H1 (cell line): ENCODE measurements around the gene TMEM151A. TPM values are rescaled to one million over a fixed set of nuclear protein-coding genes. Genes with fewer than 3 reads are reported as not detected.

Source experiments
- ASH2L ChIP-seq: fragments of 200-600, 300-600 bp; sonication (generic); IDR thresholded peaks from one replicate; pipeline ENCODE4 v1.7.1; 2017; ENCODE audit warnings: low read length
- BRCA1 ChIP-seq: IDR thresholded peaks from 2 replicates; pipeline ENCODE4 v1.6.1; 2012; ENCODE audit warnings: low read depth, low read length, improper control_type of control experiment
- CEBPB ChIP-seq: IDR thresholded peaks from 2 replicates; pipeline ENCODE4 v1.6.1; 2012; ENCODE audit warnings: low read depth, low read length
- CHD7 ChIP-seq: fragments of 300-600 bp; sonication (generic); IDR thresholded peaks from 2 replicates; pipeline ENCODE4 v1.7.1; 2012; ENCODE audit warnings: low read length, moderate library complexity, mild to moderate bottlenecking, inconsistent platforms; ENCODE audit not compliant: insufficient replicate concordance
- CREB1 ChIP-seq: IDR thresholded peaks from 2 replicates; pipeline ENCODE4 v1.6.1; 2012; ENCODE audit warnings: inconsistent platforms
- EGR1 ChIP-seq: IDR thresholded peaks from 2 replicates; pipeline ENCODE4 v1.6.1; 2011; ENCODE audit warnings: low read depth, low read length, borderline replicate concordance
- HDAC6 ChIP-seq: IDR thresholded peaks from one replicate; pipeline ENCODE4 v1.7.1; 2012; ENCODE audit warnings: low read depth, mild to moderate bottlenecking, inconsistent platforms, low read length, moderate library complexity
- PHF8 ChIP-seq: fragments of 200-600 bp; sonication (generic); conservative IDR thresholded peaks from 2 replicates; pipeline ENCODE4 v1.7.1; 2012; ENCODE audit warnings: low read depth, mild to moderate bottlenecking, inconsistent platforms, low read length, moderate library complexity
- TAF1 ChIP-seq: IDR thresholded peaks from 2 replicates; pipeline ENCODE4 v1.6.1; 2011; ENCODE audit warnings: mild to moderate bottlenecking, low read depth, low read length
- TAF7 ChIP-seq: optimal IDR thresholded peaks from 2 replicates; pipeline ENCODE3; 2011; ENCODE audit warnings: low read depth, mild to moderate bottlenecking, inconsistent platforms, low read length, moderate library complexity, borderline replicate concordance
- YY1 ChIP-seq: IDR thresholded peaks from 2 replicates; pipeline ENCODE4 v1.6.1; 2011; ENCODE audit warnings: low read depth, mild to moderate bottlenecking, low read length
- polyA plus RNA-seq, 7 experiments: library from polyadenylated mRNA; depleted of rRNA in 3 of 7; stranded (reverse) in 5 of 7; unstranded in 2 of 7; fragments of >200 nt in 5 of 7; fragments of 200-250 nt in 2 of 7; gene quantifications; 1 replicate in 5 of 7; 2 replicates in 1 of 7; 4 replicates in 1 of 7; pipeline versions ENCODE4 v1.2.1 to v1.2.3, GENCODE V29; 2011 to 2013; ENCODE audit warnings: missing spikeins in 2 of 7, mixed read lengths in 2 of 7
- total RNA-seq: library from RNA; stranded (reverse); fragmentation: NEBNext Ultra II Directional; extraction: Animal tissue kit (Norgen Biotek cat#: 25700); gene quantifications from 2 replicates; pipeline ENCODE4 v1.2.1, GENCODE V29; 2021

The TMEM151A gene
- total and polyA plus RNA-seq, 2 of the 8 experiments (the other 6 are each of a cell fraction or from before 2014, with no cell fraction given): 3.2 TPM

- TF ChIP-seq CHD7 (no peak), BRCA1 (peak; percentile 62; the same call in 1 of the 2 replicates), PHF8 (peak; percentile 23; the same call in 1 of the 2 replicates), EGR1 (no peak), ASH2L (no peak), CEBPB (no peak), YY1 (no peak), HDAC6 (no peak), TAF1 (peak; percentile 43; the same call in 1 of the 2 replicates), TAF7 (peak; percentile 8), CREB1 (0 out of 2 replicates have a peak, but pooled peaks have one; percentile 22)
Measured at GRCh38 chr11:66267379-66268243, 24.1 kb upstream of the TMEM151A start (continued).
